K562 (cell line): ENCODE data around the gene PI4K2A. TPM values are rescaled to one million over a fixed set of nuclear protein-coding genes. Genes with fewer than 3 reads are reported as not detected.

ENCODE experiments used
- ATAC-seq: fragments of 200-7000 bp; cut with Tn5 transposase; 3 replicates; pipeline ENCODE4 v1.9.1; 2020; ENCODE audit warnings: moderate library complexity
- BruUV-seq: library from RNA; stranded (reverse); fragments of 400-500 nt; replicated peaks from 2 replicates; lab custom pipeline; 2021; lab: Mats Ljungman, UMichigan
- CTCF ChIA-PET: fragments of 300-600 bp; formaldehyde crosslinking; extraction: SDS; loops from one replicate; lab custom pipeline; 2021; ENCODE audit warnings: low intra/inter-chr PET ratio; lab: Yijun Ruan, JAX
- POLR2A ChIA-PET: fragments of 300-600, 350-650 bp; sonication (Branson Sonifier 250); formaldehyde crosslinking; extraction: SDS; loops from one replicate; lab custom pipeline; 2021; ENCODE audit warnings: antibody characterized with exemption, inconsistent platforms; lab: Yijun Ruan, JAX
- DNase-seq, 4 experiments: peaks; one replicate each; pipeline versions ENCODE4 v3.0.0 to v3.0.0-alpha.2; 2011 to 2018; ENCODE audit warnings: low spot score in 3 of 4, mixed read lengths in 3 of 4; ENCODE audit errors: extremely low read depth in 1 of 4
- FAIRE-seq: peaks from 2 replicates; lab custom pipeline; 2011; peaks lifted over from hg19 to GRCh38; lab: Jason Lieb, UNC
- H2AFZ ChIP-seq: 2 replicates; pipeline ENCODE4 v1.6.0; 2011; ENCODE audit warnings: low read depth, low read length, control low read depth, inconsistent platforms
- H3K27ac ChIP-seq: fragments of 200-600 bp; 3 replicates; pipeline ENCODE4 v1.8.0; 2011; ENCODE audit warnings: low read depth, mild to moderate bottlenecking, control low read depth, inconsistent platforms, low read length, moderate library complexity, mixed read lengths; ENCODE audit errors: extremely low read depth
- H3K27me3 ChIP-seq, 2 experiments: fragments of 300-600 bp in 1 of 2; 2 replicates in 1 of 2; 3 replicates in 1 of 2; pipeline versions ENCODE4 v1.6.0 to v1.8.0; 2011; ENCODE audit warnings: inconsistent platforms in 2 of 2, low read length in 2 of 2, mild to moderate bottlenecking in 1 of 2, mixed read lengths in 1 of 2, moderate library complexity in 1 of 2; ENCODE audit not compliant: control insufficient read depth in 2 of 2, insufficient read depth in 2 of 2
- H3K36me3 ChIP-seq: fragments of 300-600 bp; 3 replicates; pipeline ENCODE4 v1.8.0; 2011; ENCODE audit warnings: mild to moderate bottlenecking, low read length, inconsistent platforms; ENCODE audit not compliant: control insufficient read depth, insufficient read depth
- H3K4me1 ChIP-seq, 2 experiments: fragments of 200-600 bp in 1 of 2; replicated peaks in 1 of 2; 2 replicates in 1 of 2; 3 replicates in 1 of 2; pipeline versions ENCODE4 v1.5.1 to v1.8.0; 2011; ENCODE audit warnings: inconsistent platforms in 2 of 2, low read length in 2 of 2, mild to moderate bottlenecking in 1 of 2, mixed read lengths in 1 of 2, moderate library complexity in 1 of 2; ENCODE audit not compliant: control insufficient read depth in 2 of 2, insufficient read depth in 2 of 2
- H3K4me2 ChIP-seq: 2 replicates; pipeline ENCODE4 v1.6.1; 2011; ENCODE audit warnings: low read length, control low read depth, inconsistent platforms, mixed read lengths; ENCODE audit not compliant: insufficient read depth
- H3K4me3 ChIP-seq: fragments of 200-600 bp; sonication (generic), shearing (Covaris generic); 2 replicates; pipeline ENCODE4 v1.5.1; 2016; ENCODE audit warnings: control low read depth, inconsistent platforms
- H3K79me2 ChIP-seq: fragments of 200-600 bp; 3 replicates; pipeline ENCODE4 v1.8.0; 2011; ENCODE audit warnings: low read length, inconsistent platforms; ENCODE audit not compliant: control insufficient read depth, insufficient read depth
- H3K9ac ChIP-seq, 2 experiments: 2 replicates each; pipeline versions ENCODE4 v1.6.0 to v1.6.1; 2011; ENCODE audit warnings: low read depth in 2 of 2, low read length in 2 of 2, control low read depth in 1 of 2, inconsistent platforms in 1 of 2, mild to moderate bottlenecking in 1 of 2, mixed read lengths in 1 of 2; ENCODE audit not compliant: insufficient read depth in 1 of 2
- H3K9me1 ChIP-seq: one replicate; pipeline ENCODE4 v1.6.0; 2011; ENCODE audit warnings: inconsistent platforms, mild to moderate bottlenecking, low read length, moderate library complexity; ENCODE audit not compliant: control insufficient read depth, insufficient read depth
- H3K9me3 ChIP-seq: replicated peaks from 2 replicates; pipeline ENCODE4 v1.5.1; 2011; ENCODE audit warnings: low read depth, low read length, inconsistent platforms; ENCODE audit not compliant: control insufficient read depth, insufficient read depth
- H4K20me1 ChIP-seq: replicated peaks from 2 replicates; pipeline ENCODE4 v1.6.1; 2011; ENCODE audit warnings: low read length, inconsistent platforms, mixed read lengths; ENCODE audit not compliant: control insufficient read depth, insufficient read depth
- NFRKB ChIP-seq: fragments of 450-650 bp; IDR thresholded peaks from 2 replicates; pipeline ENCODE4 v1.6.1; 2016; ENCODE audit warnings: low read depth
- SIX5 ChIP-seq, 2 experiments: IDR thresholded peaks; 2 replicates each; pipeline ENCODE4 v1.6.1; 2011; ENCODE audit warnings: low read length in 2 of 2, borderline replicate concordance in 1 of 2, low read depth in 1 of 2, mild to moderate bottlenecking in 1 of 2, moderate library complexity in 1 of 2; ENCODE audit not compliant: insufficient read depth in 1 of 2
- ZNF23 ChIP-seq: fragments of 250-450 bp; sonication (Bioruptor Pico); IDR thresholded peaks from 2 replicates; pipeline ENCODE4 v1.4.0; 2020; ENCODE audit warnings: mild to moderate bottlenecking
- ZNF583 ChIP-seq: fragments of 250-450 bp; sonication (Bioruptor Pico); IDR thresholded peaks from 2 replicates; pipeline ENCODE4 v1.4.0; 2020
- WGBS: fragments of 100-300 bp; shearing (Covaris generic); methylation state at CpG from one replicate; pipeline ENCODE4 v1.1.6; 2016; ENCODE audit warnings: low coverage, mixed read lengths; ENCODE audit not compliant: insufficient coverage; ENCODE audit errors: missing lambda C conversion rate; 5-methylcytosine and 5-hydroxymethylcytosine counted together
- in situ Hi-C: fragments of 300-500 bp; cut with MboI; formaldehyde crosslinking; loops from 4 replicates; pipeline ENCODE4 v1.15.0; 2018; ENCODE audit warnings: inconsistent platforms, mixed read lengths
- intact Hi-C: fragments of 100-400 bp; cut with micrococcal nuclease; formaldehyde crosslinking; loops from 2 replicates; pipeline ENCODE4 v1.14.2; 2022
- polyA plus RNA-seq, 8 experiments: library from polyadenylated mRNA; depleted of rRNA in 4 of 8; stranded (reverse) in 5 of 8; unstranded in 3 of 8; fragments of >200 nt; fragmentation: Nextera tagmentation in 2 of 8; fragmentation: Illumina TruSeq in 1 of 8; extraction: Ambion mirVana in 2 of 8; extraction: Trizol in 1 of 8; gene quantifications; 2 replicates each; pipeline versions ENCODE4 v1.2.1 to v1.2.3, GENCODE V29; 2011 to 2014; ENCODE audit warnings: inconsistent platforms in 1 of 8, missing spikeins in 1 of 8
- total RNA-seq, 7 experiments: library from RNA; depleted of rRNA in 6 of 7; stranded (reverse); fragments of >200 nt in 6 of 7; fragmentation: Illumina TruSeq in 2 of 7; extraction: Trizol in 2 of 7; gene quantifications; 2 replicates each; pipeline versions ENCODE4 v1.2.1 to v1.2.3, GENCODE V29; 2011 to 2021; ENCODE audit warnings: low replicate concordance in 1 of 7

The PI4K2A gene
- total and polyA plus RNA-seq, 9 of the 15 experiments (the other 6 are each of a cell fraction or from before 2014, with no cell fraction given), result 4.4 to 28.4 (median 16.5) TPM

DNA sequence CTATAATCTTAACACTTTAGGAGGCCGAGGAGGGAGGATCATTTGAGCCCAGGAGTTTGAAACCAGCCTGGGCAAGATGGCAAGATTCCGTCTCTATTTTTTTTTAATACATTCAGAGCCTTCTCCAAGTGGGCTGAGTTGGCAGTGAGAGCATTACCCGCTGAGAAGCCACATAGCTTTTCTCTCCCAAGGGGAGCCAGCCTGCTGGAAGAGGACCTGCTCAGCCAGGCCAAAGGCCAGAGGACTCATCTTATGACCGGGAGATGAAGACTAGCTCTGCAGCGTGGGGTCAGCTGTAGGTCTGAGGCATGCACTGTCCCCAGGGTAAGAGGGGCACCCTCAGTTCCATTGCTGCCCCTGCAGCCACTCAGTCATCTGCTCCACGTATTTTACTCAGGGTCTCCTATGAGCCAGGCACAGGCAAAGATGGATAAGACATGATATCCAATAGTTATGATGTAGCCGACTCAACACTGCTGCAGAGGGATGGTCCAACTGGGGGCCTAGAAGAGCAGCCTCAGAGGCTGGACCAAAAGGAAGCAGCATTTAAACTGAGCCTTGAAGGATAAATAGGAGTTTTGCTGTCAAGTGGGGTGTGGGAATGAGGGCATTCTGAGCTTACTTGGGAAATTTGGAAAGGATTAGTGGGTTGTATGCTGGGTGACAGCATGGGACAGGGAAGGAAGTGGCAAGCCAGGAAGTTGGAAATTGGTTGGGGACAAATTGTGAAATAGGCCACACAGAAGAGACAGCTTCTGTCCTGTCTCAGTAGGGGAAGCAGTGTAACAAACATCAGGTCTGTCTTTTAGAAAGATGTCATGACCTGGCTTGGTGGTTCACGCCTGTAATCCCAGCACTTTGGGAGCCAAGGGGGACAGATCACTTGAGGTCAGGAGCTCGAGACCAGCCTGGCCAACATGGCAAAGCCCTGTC is 71.4 kb downstream of the PI4K2A start:
- no peak for FAIRE-seq
- 52% methylated on average over 8 of the region's 9 CpGs for WGBS
- ChIA-PET CTCF (no interaction called here), POLR2A (interaction anchor here (0.6 to 2.7 kb wide), 5 partner anchors 12 to 139 kb away, joined by 3 to 7 read pairs (median 4); no protein-coding TSS in a partner anchor)
- ATAC-seq, result no peak
- Histone ChIP-seq H3K79me2 (no peaks in the 10 kb centered on the region; the same call in 2 of the 3 replicates), H3K36me3 (no peaks in the 10 kb centered on the region), H3K4me1 (peaks cover 0 to 27% of the 10 kb centered on the region in 2 experiments; a peak in 3 of 5 replicates), H3K27me3 (no peaks in the 10 kb centered on the region), H2AFZ (no peak overlapping the region), H3K4me3 (no peak overlapping the region), H3K4me2 (no peak overlapping the region), H4K20me1 (no peaks in the 10 kb centered on the region; the same call in 1 of the 2 replicates), H3K27ac (no peak overlapping the region), H3K9ac (peak overlapping the region in 1 of 2 experiments; percentile 28; a peak in 1 of 4 replicates), H3K9me1 (no peaks in the 10 kb centered on the region), H3K9me3 (no peaks in the 10 kb centered on the region)
- intact Hi-C loops (no loop called here), in situ Hi-C loops (no loop called here)
- BruUV-seq, result no TSS peak
- TF ChIP-seq ZNF23 (no peak), ZNF583 (CRISPR knock-in tag) (no peak), NFRKB (no peak), SIX5 (IDR thresholded peaks at IDR 0.05; ENCODE audit: borderline replicate concordance in 1 of 2, insufficient read depth in 1 of 2, low read depth in 1 of 2, low read length in 2 of 2) (no peak)
- no peak for DNase-seq
